Measurements from ENCODE around the gene APOA5.

APOA5 gene

GRCh38 chr11:116794851-116795250 is 3.2 kb upstream of the APOA5 start:
- DNase-seq = no peak

DNA sequence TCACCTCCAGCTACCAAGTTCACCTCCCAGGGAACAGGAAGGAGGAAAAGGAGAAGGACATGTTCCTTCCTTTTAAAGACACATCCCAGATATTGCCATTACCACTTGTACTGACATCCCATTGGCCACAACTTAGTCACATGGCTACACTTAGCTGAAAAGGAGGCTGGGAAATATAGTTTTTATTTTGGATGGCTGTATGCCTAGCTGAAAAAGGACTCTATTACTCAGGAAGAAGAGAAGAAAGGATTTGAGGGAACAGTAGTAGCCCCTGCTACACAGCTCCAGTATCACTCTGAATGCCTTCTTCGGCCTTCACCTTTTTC is 2.1 kb upstream of the APOA5 start:
- DNase-seq = no peak

DNA sequence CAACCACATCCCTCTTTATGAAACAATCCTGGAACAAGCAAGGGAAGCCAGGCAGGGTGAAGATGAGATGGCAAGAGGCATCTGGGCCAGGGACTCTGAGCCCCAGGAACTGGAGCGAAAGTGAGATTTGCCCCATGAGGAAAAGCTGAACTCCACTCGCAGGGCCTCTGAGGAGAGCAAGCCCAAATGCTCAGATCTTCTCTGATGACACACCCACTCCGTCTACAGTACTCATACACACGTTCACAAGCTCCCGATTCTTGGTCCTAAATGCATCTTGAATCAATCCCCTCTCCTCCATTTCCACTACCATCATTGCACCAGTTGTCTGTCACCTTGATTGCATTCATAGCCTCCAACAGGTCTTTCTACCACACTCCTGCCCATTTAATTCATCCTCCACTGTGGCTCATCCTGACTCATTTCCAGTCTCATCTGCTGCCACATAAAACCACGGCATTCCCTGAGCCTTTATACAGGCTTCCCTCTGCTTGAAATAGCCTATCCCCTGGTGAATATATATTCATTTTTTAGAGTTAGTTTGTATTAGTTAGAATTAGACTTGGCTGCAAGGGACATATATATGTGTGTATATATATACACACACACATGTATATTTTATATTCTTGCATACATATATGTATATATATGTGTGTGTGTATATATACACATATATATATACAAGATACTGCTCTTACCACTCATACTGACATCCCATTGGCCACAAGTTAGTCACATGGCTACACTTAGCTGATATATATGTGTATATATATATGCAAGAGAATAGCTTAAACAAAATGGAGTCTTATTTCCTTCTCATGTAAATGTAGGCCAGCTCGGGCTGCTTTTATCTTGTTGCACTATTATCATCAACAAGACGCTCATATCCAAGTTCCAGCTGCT is 1.4 kb upstream of the APOA5 start:
- DNase-seq = no peak

- DNase-seq = no peak
These were observed 627 bp upstream of the APOA5 start for GRCh38 chr11:116792144-116792868.

DNA sequence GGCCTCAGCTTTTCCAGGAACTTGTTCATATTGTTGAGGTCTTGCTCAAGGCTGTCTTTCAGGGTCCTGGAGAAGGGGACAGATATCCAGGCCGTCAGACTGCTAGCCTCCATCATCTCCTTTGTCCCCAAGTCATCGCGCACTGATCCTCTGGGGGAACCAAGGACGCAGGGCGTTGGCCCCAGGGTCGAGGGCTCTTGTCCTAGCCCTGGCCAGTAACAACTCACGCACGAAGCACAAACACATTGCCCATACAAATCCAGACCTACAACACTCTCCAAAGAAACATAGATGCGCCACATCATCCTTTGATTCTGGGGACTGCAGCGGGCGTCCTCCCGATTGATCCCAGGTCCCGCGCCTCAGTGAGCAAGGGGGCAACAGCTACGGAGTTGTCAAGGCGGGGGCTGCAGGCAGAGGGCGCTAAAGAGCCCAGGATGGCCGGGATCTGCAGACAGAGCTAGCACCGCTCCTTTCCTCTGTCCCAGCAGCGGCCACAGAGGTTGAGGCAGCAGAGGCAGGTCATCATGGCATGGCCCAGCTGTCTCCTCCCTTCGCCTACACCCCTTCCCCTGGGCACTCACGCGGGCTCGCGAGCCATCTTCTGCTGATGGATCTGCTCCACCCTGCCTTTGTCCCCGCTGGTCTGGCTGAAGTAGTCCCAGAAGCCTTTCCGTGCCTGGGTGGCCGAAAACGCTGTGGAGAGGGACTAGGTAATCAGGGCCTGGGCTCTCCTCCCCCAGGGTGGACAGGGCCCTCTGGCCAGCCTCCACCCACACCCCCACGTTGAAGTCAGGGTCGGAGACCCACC is 472 bp downstream of the APOA5 start:
- no peak for DNase-seq

GRCh38 chr11:116790167-116791001 is 1.3 kb downstream of the APOA5 start:
- DNase-seq = no peak

DNA sequence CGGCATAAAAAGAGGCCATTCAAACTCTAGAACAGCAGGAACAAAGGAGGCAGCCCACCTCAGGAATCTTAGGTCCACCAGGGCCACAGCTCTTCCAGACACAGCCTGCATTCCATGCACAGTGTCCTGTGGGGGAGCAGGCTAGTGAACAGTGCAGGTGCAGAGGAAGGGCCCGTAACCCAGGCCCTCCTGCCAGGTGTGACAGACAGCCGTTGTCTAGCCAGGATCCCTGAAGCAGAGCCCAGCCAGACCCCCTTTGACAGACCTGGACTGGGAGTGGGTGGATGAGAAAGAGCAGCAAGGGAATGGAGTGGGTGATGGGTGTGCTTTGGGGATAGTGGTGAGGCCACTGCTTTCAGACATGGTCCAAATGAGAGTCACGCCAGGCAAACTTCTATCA is 2.7 kb downstream of the APOA5 start:
- no peak for DNase-seq

- no peak for DNase-seq
These were observed 3.1 kb downstream of the APOA5 start for GRCh38 chr11:116788534-116788933.

- DNase-seq = peak; percentile 95
These were observed 3.7 kb downstream of the APOA5 start, which contains the start of gene ZPR1 for GRCh38 chr11:116787786-116788486. Gene ZPR1, minus strand, starts transcription at chr11:116788023. Its CDS starts 33 bp downstream, at chr11:116787990.

DNA sequence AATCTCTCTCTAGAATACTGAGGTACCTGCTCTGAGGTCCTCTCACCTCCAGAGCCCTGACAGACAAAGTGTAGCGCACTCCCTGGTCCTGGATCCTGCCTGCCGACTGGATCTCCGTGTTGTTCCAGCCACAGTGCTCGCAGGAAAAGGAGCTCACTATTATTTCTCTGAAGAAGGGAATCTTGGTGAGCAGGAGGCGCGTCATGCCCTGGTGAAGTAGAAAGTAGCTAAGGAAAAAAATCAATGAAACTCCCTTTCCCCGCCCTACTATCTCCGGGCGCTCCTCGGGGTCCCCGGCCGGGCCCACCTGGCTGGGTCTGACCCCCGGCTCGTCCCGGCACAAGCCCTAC is 4.3 kb downstream of the APOA5 start:
- DNase-seq = no peak

DNA sequence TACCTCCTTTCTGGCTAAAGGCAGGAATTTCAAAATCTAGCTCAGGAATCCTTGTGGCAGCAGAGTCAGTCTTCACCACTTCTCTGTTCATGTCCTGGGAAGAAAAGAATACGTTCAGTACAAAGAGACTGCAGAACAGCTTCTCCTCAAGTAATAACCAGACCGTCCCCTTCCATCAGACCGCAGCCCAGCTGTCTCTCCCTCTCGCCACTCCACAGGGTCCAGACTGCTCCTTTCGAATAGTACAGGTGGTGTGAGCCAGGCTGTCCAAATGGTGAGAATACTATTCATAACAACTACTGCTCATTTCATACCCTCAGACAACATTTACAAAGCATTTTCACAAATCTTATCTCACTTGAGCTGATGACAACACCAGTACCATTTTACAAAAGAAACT is 4.7 kb downstream of the APOA5 start:
- no peak for DNase-seq

DNA sequence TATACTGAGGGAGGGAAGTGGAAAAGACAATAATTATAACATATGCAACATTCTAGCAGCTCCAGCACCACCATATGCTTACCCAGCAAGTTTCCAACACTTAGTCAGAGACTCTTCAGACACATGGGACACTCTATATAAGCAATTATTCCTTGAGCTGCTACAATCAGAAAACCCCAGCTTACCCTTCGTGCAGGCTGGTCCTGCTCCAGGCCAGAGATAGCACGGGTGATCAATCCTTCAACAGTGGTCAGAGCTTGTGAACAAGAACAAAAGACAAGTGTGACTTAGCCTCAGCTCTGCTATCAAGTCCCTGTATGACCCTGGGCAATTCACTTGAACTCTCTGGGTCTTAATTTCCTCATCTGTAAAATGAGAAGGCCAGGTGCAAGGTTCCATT is 5.4 kb downstream of the APOA5 start:
- no peak for DNase-seq

DNA sequence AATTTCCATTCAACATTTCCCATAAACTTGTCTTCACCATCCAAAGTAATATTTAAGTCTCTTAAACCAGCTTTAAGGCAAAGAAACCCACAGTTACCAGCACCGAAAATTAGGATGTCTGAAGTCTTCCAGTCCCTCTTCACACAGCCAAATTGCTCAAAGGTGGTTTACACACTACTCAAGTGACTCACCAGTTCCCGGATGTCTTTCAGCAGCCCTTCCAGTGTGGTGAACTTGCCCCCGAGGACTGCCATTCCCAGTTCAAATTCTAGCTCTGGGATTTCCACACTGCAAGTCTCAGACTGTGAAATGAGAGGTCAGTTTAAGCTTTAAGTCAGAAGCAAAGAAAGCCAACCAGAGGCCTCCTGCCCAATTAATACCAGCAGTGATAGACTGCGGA is 9.0 kb downstream of the APOA5 start:
- DNase-seq = no peak

DNA sequence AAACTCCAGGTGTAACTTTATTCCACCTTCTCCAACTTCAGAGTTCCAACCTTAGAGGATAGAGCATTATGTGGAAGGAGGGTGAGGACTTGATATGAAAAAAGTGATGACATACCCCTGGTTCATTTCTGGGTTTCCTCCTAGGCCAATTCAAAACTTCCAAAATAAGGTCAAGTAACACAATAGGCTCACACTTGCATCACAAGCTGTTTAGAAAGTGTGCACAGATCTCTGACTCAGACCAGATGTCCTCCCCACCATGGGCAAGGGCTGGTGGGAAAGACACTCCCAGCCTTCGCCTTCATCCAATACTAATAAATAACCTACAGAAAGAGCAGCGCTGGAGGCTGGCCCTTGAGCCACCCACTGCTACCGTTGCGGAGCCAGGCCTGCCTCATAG is 13.1 kb downstream of the APOA5 start:
- DNase-seq = no peak

- DNase-seq = no peak
These were observed 14.6 kb downstream of the APOA5 start for GRCh38 chr11:116777056-116777455.

- no peak for DNase-seq
These were observed 15.1 kb downstream of the APOA5 start for GRCh38 chr11:116776522-116776984.

GRCh38 chr11:116775975-116776374 is 15.7 kb downstream of the APOA5 start:
- no peak for DNase-seq

GRCh38 chr11:116774661-116775060 is 17.0 kb downstream of the APOA5 start:
- DNase-seq = no peak

DNA sequence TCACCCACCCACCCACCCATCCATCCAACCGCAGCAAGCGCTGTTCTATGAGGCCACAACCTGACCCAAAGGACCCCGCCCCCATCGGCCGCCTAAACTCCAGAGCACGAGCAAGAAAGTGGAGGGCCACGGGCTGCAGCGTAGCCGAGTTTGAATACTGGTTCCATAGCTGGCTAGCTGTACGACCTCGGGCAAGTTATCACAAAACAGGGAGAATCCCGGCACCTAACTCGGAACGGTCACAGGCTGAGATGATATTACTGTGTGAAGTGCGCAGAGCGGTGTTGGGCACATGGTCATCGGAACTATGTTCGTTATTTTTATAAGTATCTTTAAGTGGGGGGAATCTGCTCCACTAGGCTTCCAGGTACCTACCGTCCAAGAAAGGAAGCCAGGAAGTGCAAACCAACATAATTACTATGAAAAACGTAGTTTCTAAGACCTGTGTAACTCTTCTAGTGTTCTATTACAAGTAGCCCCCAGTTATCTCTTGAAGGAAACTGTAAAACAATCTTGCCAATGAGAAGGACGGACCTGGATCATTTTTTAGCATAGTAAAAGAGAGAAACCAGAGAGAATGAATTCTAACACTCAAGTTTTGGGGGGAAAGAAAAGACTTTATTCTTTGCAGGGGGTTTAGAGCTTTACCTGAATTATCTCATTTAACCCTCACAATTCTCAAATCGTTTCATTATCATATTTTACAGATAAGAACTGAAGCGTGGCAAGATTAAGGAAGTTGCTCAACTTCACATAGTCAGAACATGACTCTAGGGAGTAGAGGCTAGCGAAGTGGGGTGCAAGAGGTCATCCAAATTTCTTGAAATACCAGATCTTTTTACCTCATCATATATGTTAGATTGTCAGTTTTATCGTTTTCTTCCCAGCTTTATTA is 18.2 kb downstream of the APOA5 start:
- no peak for DNase-seq

DNA sequence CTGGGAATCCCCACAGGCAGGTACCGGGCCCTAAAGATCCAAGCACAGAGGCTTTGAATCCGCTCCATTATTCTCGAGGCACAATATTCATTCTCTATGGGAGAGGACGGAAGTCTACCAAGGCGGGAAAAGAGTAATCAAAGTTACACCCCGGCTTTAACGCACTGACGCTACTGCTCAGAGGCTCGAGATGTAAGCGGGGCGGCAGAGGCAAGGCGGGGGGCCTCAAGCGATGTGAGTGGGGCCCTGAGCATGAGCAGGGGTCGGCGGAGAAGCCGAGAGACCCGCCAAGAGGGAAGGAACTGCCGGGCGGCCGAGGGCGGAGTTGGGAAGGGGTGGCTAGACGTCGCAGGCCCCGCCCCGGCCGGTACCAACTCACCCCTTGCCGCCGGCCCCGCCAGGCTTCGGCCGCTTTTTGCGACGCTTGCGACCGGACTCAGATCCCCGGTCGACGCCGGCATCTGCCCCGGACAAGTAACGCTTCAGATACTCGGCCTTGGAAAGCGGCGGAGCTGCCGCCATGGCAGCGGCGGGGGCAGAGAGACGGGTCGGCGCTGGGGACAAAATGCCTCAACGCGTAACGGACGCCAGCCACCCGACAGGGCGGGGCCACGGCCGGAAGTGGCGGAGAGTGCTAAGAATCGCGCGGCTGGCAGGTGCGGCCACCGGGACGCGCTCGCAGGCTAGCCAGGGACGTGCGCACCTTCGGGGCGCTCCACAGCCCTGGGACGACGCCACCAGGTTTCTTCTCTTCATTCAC is 19.1 kb downstream of the APOA5 start, which contains the start of gene BUD13:
Gene BUD13, minus strand, starts transcription at position 545 of the 760 bp plus-strand sequence. Its CDS starts 23 bp downstream, at position 522.
- DNase-seq = peak; percentile 89
